ENCODE results near the gene UPF2.
A peak's percentile ranks its signal among the peaks of the same experiment; 100 is the strongest.
"Not testable (repeated sequence)": the region's sequence is repeated elsewhere in the genome, so short reads cannot be mapped to it uniquely, and the experiment has no call there.

UPF2 gene

DNA sequence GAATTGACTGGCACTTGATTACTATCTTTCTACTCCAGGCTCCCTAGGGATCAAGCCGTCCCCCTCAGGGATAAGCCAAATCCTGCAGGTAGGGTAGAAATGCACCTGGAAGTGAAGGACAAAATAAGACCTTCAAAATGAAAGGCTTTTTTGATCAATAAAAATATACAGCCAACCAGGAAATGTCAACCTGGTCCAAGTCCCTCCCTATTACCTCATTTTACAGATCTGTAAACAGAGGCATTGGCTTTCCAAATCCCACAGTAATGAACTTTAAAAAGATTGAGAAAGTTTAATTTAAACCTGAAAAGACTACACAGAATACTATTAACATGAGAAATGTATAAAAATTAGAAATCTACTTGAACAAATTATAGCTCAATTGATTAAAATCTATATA, 53.7 kb downstream of the UPF2 start:
- no peak for TF ChIP-seq CTCF (IDR thresholded peaks at IDR 0.05; ENCODE audit: insufficient read depth, missing control alignments)
- DNase-seq (ENCODE audit: insufficient read length, low spot score) (no peak), FAIRE-seq (no peak)

DNA sequence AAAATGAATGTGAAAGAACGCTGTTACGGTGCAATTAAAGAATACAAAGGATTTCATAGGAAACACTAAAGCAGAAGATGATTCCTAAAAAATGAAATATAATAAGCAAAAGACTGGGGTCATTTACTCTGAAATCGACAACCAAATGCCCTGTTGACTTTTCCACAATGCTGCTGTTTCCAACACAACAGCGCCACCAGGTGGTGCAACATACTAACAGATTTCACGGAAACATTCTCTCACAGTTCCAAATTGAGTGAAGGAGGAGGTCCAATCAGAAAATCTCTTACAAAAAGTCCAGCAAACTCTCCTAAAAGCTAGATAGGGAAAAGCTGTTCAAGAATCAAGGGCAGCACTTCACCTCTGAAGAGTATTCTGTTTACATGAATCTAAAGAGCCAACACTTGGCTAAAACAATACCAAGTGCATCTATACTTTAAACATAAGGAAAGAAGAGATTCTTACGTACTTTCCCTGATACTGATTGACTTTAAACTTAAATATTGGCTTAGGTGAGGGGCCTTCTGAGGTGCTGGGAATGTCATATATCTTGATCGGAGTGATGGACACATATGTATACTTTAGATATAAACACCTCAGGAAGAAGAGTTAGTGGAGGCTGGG, 55.9 kb downstream of the UPF2 start:
- no peak for DNase-seq (ENCODE audit: insufficient read length, low spot score)
- TF ChIP-seq CTCF (IDR thresholded peaks at IDR 0.05; ENCODE audit: insufficient read depth, missing control alignments) = peak; percentile 95
- FAIRE-seq = peak; percentile 92

GRCh38 chr10:11982253-11982652, 60.4 kb downstream of the UPF2 start:
- no peak for TF ChIP-seq CTCF (IDR thresholded peaks at IDR 0.05; ENCODE audit: insufficient read depth, missing control alignments)
- DNase-seq (ENCODE audit: insufficient read length, low spot score) = no peak
- FAIRE-seq = no peak

- no peak for TF ChIP-seq CTCF (IDR thresholded peaks at IDR 0.05; ENCODE audit: insufficient read depth, missing control alignments)
- DNase-seq (ENCODE audit: insufficient read length, low spot score) (no peak), FAIRE-seq (no peak)
These were observed 66.8 kb downstream of the UPF2 start for GRCh38 chr10:11975795-11976194.

GRCh38 chr10:11972523-11972922, 70.1 kb downstream of the UPF2 start:
- FAIRE-seq; DNase-seq (ENCODE audit: insufficient read length, low spot score): not testable (repeated sequence)

DNA sequence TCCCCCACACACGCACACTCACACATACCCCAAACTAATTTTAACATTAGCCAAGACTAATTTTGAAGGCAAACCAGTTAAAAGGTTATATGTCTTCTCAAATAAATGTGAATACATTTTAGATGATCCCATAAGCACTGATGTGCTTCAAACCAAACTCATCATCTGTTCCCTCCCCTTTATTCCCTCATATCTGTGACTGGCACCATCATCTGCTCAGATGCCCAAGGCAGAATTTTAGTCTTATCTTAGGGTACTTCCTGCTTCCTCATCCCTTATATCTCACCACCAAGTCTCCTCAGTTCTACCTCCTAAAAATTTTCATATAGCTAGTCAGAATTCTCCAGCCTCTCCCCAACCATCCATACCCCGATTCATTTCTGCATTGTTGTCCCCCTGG, 80.4 kb downstream of the UPF2 start:
- FAIRE-seq = no peak
- DNase-seq (ENCODE audit: insufficient read length, low spot score) = no peak
- no peak for TF ChIP-seq CTCF (IDR thresholded peaks at IDR 0.05; ENCODE audit: insufficient read depth, missing control alignments)

DNA sequence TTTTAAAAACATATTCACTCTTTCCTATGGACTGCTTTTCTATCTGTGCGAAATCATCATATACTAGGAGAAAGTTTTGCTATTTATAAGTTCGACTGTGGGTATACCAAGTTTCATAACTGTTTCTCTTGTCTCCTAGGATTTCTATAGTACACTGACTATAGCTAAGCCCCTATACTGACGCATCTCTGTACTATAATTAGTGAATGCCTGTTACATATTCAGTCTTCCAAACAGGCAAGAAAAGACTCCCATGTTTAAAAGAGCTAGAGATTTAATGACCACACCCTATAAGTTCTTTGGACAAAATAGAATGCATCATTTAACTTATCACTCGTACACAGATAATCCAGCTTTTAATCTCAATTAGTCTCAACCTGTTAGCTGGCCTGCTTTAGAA, 80.8 kb downstream of the UPF2 start:
- no peak for DNase-seq (ENCODE audit: insufficient read length, low spot score)
- TF ChIP-seq CTCF (IDR thresholded peaks at IDR 0.05; ENCODE audit: insufficient read depth, missing control alignments) = no peak
- FAIRE-seq = peak; percentile 53

DNA sequence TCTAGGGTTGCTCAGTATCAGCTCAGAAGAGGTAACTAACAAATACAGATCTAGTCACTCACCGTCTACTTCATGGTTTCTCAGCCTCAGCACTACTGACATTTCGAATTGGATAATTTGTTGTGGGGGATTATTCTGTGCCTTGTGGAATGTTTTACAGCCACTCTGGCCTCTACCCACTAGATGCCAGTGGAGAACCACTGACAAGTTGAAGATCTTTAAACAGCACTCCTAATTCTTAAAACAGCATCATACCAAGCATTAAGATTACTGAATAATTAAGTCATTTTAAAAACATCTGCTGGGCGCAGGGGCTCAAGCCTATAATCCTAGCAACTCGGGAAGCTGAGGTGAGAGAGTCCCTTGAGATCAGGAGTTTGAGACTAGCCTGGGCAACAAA, 82.6 kb downstream of the UPF2 start:
- DNase-seq (ENCODE audit: insufficient read length, low spot score) = no peak
- no peak for FAIRE-seq
- TF ChIP-seq CTCF (IDR thresholded peaks at IDR 0.05; ENCODE audit: insufficient read depth, missing control alignments) = peak; percentile 21

Measured in D721Med (cell line).